Common myeloid progenitor, CD34-positive (primary cell): Measurements from ENCODE around the gene CALB2.

Experiments
- CTCF ChIA-PET: fragments of 350-600 bp; sonication (Branson Sonifier 250); formaldehyde crosslinking; loops from one replicate; lab custom pipeline; 2021; ENCODE audit warnings: antibody characterized with exemption; lab: Charles Lee
- POLR2A ChIA-PET: fragments of 350-600 bp; sonication (Branson Sonifier 250); formaldehyde crosslinking; loops from one replicate; lab custom pipeline; 2021; ENCODE audit warnings: antibody characterized with exemption; lab: Charles Lee
- DNase-seq, 3 donors: peaks; one replicate each; pipeline versions ENCODE4 v3.0.0 to v3.0.0-alpha.2; 2013
- H3K27ac ChIP-seq, 2 experiments: 1 replicate in 1 of 2; 2 replicates in 1 of 2; pipeline ENCODE4 v1.7.0; 2013; ENCODE audit warnings: inconsistent platforms in 2 of 2, low read length in 2 of 2, mild to moderate bottlenecking in 2 of 2, low read depth in 1 of 2, moderate library complexity in 1 of 2; ENCODE audit not compliant: severe bottlenecking in 2 of 2, insufficient read depth in 1 of 2, poor library complexity in 1 of 2
- H3K27me3 ChIP-seq, 5 experiments: replicated peaks in 2 of 5; 1 replicate in 3 of 5; 2 replicates in 2 of 5; pipeline versions ENCODE4 v1.6.1 to v1.7.0; 2013; ENCODE audit warnings: low read length in 4 of 5, mild to moderate bottlenecking in 2 of 5, moderate library complexity in 2 of 5, inconsistent platforms in 1 of 5; ENCODE audit not compliant: insufficient read depth in 5 of 5, control insufficient read depth in 4 of 5
- H3K36me3 ChIP-seq, 4 experiments: 1 replicate in 2 of 4; 2 replicates in 2 of 4; pipeline versions ENCODE4 v1.6.1 to v1.7.0; 2013; ENCODE audit warnings: low read length in 3 of 4, control low read depth in 1 of 4, mild to moderate bottlenecking in 1 of 4; ENCODE audit not compliant: control insufficient read depth in 4 of 4, insufficient read depth in 4 of 4
- H3K4me1 ChIP-seq, 4 experiments: 1 replicate in 3 of 4; 2 replicates in 1 of 4; pipeline versions ENCODE4 v1.6.1 to v1.7.1; 2013; ENCODE audit warnings: low read length in 3 of 4, mild to moderate bottlenecking in 3 of 4, control low read depth in 1 of 4, inconsistent platforms in 1 of 4, moderate library complexity in 1 of 4; ENCODE audit not compliant: control insufficient read depth in 4 of 4, insufficient read depth in 4 of 4; ENCODE audit errors: control extremely low read depth in 1 of 4
- H3K4me3 ChIP-seq, 7 experiments: 1 replicate in 4 of 7; 2 replicates in 3 of 7; pipeline versions ENCODE4 v1.5.1 to v1.7.0; 2013; ENCODE audit warnings: mild to moderate bottlenecking in 7 of 7, low read length in 6 of 7, moderate library complexity in 6 of 7, inconsistent platforms in 2 of 7, low read depth in 2 of 7, control low read depth in 1 of 7; ENCODE audit not compliant: insufficient read depth in 4 of 7, control insufficient read depth in 1 of 7; ENCODE audit errors: extremely low read depth in 1 of 7
- H3K9me3 ChIP-seq, 5 experiments: 1 replicate in 4 of 5; 2 replicates in 1 of 5; pipeline versions ENCODE4 v1.6.1 to v1.7.1; 2013; ENCODE audit warnings: low read length in 4 of 5, mild to moderate bottlenecking in 2 of 5, inconsistent platforms in 1 of 5, low read depth in 1 of 5, moderate library complexity in 1 of 5; ENCODE audit not compliant: control insufficient read depth in 4 of 5, insufficient read depth in 2 of 5; ENCODE audit errors: control extremely low read depth in 1 of 5
- WGBS: methylation state at CpG from one replicate; pipeline ENCODE4 v1.1.5; 2013; ENCODE audit not compliant: insufficient coverage; 5-methylcytosine and 5-hydroxymethylcytosine counted together

The CALB2 gene

DNA sequence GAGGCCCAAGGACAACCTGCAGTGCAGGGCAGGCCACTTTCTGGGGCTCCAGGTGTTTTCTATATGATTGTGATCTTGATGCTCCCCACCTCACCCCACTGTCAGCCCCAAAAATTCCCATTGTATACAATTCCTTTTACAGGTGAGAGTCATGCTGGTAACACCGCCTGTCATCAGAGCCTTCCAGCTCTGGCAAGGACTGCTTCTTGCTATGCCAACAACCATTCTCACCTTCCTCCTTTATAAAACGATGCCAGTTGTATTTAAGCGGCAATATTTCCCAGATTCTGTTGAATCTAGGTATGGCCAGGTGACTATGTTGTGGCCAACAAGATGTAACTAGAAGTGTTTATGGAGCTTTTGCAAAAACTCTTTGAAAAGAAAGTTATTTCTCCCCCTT, 30.4 kb upstream of the CALB2 start:
- Histone ChIP-seq H3K36me3 (no peaks in the 10 kb centered on the region), H3K4me1 (no peaks in the 10 kb centered on the region), H3K27ac (no peak overlapping the region), H3K4me3 (no peak overlapping the region), H3K9me3 (peaks cover 0 to 3% (median 0%) of the 10 kb centered on the region in 5 experiments), H3K27me3 (peaks cover 0 to 2% (median 0%) of the 10 kb centered on the region in 5 experiments)
- 100% methylated on average over 1 of the region's 3 CpGs for whole genome bisulfite sequencing
- no peak for DNase-seq
- ChIA-PET POLR2A (no interaction called here), CTCF (interaction anchor here (1.6 kb wide), 1 partner anchor 21 kb away, joined by 4 read pairs; no protein-coding TSS in a partner anchor)

DNA sequence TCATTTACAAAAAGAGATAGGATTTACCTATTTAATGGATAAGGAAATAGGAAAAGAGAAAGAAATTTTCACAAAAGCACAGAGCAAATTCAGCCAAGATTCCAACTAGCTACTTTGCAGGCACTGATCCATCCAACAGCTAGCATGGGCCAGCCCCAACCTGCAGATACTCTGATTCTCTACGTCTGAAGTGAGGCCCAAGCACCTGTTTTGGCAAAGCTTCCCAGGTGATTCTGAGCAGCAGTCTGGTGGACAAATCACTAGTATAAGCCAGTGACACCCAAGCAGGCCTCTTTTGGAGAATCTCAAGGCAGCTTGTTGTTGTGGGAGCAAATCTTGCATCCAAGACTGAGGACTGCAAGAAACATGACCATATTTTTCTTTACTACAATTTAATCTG, 20.9 kb upstream of the CALB2 start:
- WGBS: 57% methylated on average over 1 of the region's 1 CpG
- Histone ChIP-seq H3K9me3 (no peaks in the 10 kb centered on the region), H3K27ac (no peak overlapping the region), H3K27me3 (peaks cover 0 to 4% (median 0%) of the 10 kb centered on the region in 5 experiments), H3K36me3 (no peaks in the 10 kb centered on the region), H3K4me3 (no peak overlapping the region), H3K4me1 (no peaks in the 10 kb centered on the region)
- ChIA-PET POLR2A (no interaction called here), CTCF (interaction anchor here (1.3 kb wide), 1 partner anchor 27 kb away, joined by 3 read pairs; no protein-coding TSS in a partner anchor)
- no peak for DNase-seq

DNA sequence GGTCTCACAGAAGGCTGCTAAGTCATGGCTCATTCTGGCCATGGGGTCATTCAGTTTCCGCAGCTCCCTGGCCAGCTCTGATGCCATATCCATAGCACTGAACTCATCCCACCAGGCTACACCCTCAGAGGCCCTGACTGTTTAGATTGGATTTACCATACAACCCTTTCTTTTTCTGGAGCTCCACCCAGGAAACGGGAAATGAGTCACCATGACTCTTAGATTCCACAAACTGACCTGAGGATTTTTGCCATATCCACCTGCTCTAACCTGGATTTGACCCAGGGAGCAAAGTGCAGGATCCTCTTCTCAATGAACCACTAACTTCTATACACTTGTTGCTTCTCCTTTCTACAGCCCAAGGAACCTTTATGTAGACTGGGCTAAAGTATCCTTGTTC, 20.3 kb upstream of the CALB2 start:
- H3K27ac ChIP-seq: no peak overlapping the region
- CTCF ChIA-PET: interaction anchor here (1.3 kb wide), 1 partner anchor 28 kb away, joined by 3 read pairs; no protein-coding TSS in a partner anchor

GRCh38 chr16:71338632-71339031, 19.9 kb upstream of the CALB2 start:
- CTCF ChIA-PET: interaction anchor here (1.3 kb wide), 1 partner anchor 28 kb away, joined by 3 read pairs; no protein-coding TSS in a partner anchor
- POLR2A ChIA-PET: no interaction called here
- no peaks in the 10 kb centered on the region for H3K4me1 ChIP-seq
- H3K27me3 ChIP-seq: peaks cover 0 to 10% (median 0%) of the 10 kb centered on the region in 5 experiments
- no peak for DNase-seq
- no CpG with 5 or more reads among the region's 1 CpG for WGBS
- no peak overlapping the region for H3K27ac ChIP-seq
- H3K36me3 ChIP-seq: no peaks in the 10 kb centered on the region
- no peaks in the 10 kb centered on the region for H3K9me3 ChIP-seq
- H3K4me3 ChIP-seq: no peak overlapping the region

More for the DNA sequence above, 20.3 kb upstream of the CALB2 start:
- Histone ChIP-seq H3K4me1 (no peaks in the 10 kb centered on the region), H3K27me3 (peaks cover 0 to 6% (median 0%) of the 10 kb centered on the region in 5 experiments), H3K4me3 (no peak overlapping the region), H3K9me3 (no peaks in the 10 kb centered on the region), H3K36me3 (no peaks in the 10 kb centered on the region)
- POLR2A ChIA-PET: no interaction called here
- 100% methylated on average over 2 of the region's 2 CpGs for WGBS
- no peak for DNase-seq

- H3K27ac ChIP-seq: no peak overlapping the region
- H3K4me1 ChIP-seq: no peaks in the 10 kb centered on the region
- no peaks in the 10 kb centered on the region for H3K9me3 ChIP-seq
- 72% methylated on average over 14 of the region's 19 CpGs for WGBS
- CTCF ChIA-PET: no interaction called here
- no peak for DNase-seq
- H3K27me3 ChIP-seq: peaks cover 0 to 10% (median 0%) of the 10 kb centered on the region in 5 experiments
- H3K36me3 ChIP-seq: no peaks in the 10 kb centered on the region
- POLR2A ChIA-PET: no interaction called here
- H3K4me3 ChIP-seq: no peak overlapping the region
Measured at GRCh38 chr16:71339236-71340171, 19.0 kb upstream of the CALB2 start.

GRCh38 chr16:71340406-71340805, 18.1 kb upstream of the CALB2 start:
- Histone ChIP-seq H3K9me3 (no peaks in the 10 kb centered on the region), H3K4me3 (no peak overlapping the region), H3K36me3 (no peaks in the 10 kb centered on the region), H3K4me1 (no peaks in the 10 kb centered on the region), H3K27me3 (peaks cover 0 to 17% (median 4%) of the 10 kb centered on the region in 5 experiments), H3K27ac (no peak overlapping the region)
- no peak for DNase-seq
- CTCF ChIA-PET: no interaction called here
- WGBS: 80% methylated on average over 6 of the region's 6 CpGs
- POLR2A ChIA-PET: no interaction called here

- POLR2A ChIA-PET: no interaction called here
- Histone ChIP-seq H3K27me3 (peaks cover 0 to 19% (median 6%) of the 10 kb centered on the region in 5 experiments), H3K9me3 (no peaks in the 10 kb centered on the region), H3K27ac (no peak overlapping the region), H3K36me3 (no peaks in the 10 kb centered on the region), H3K4me1 (no peaks in the 10 kb centered on the region), H3K4me3 (no peak overlapping the region)
- CTCF ChIA-PET: interaction anchor here (1.2 kb wide), 1 partner anchor 27 kb away, joined by 3 read pairs; no protein-coding TSS in a partner anchor
- no peak for DNase-seq
- WGBS: 90% methylated on average over 2 of the region's 5 CpGs
Measured at GRCh38 chr16:71341881-71342280, 16.6 kb upstream of the CALB2 start.
